PC-3 (cell line): ENCODE results near the gene DNAJB6. TPM values are rescaled to one million over a fixed set of nuclear protein-coding genes. Genes with fewer than 3 reads are reported as not detected.
A peak's percentile ranks its signal among the peaks of the same experiment; 100 is the strongest.

Experiments used
- ATAC-seq: fragments of 200-7000 bp; cut with Tn5 transposase; 2 replicates; pipeline ENCODE4 v1.9.1; 2020; ENCODE audit warnings: mild to moderate bottlenecking, moderate library complexity
- BruUV-seq: library from RNA; stranded (reverse); fragments of 400-500 nt; replicated peaks from 2 replicates; lab custom pipeline; 2021; lab: Mats Ljungman, UMichigan
- CTCF ChIA-PET: fragments of 300-600 bp; sonication (Branson Sonifier 250); formaldehyde crosslinking; loops from one replicate; lab custom pipeline; 2022; ENCODE audit warnings: antibody characterized with exemption; lab: Charles Lee
- POLR2A ChIA-PET: fragments of 300-600 bp; sonication (Branson Sonifier 250); formaldehyde crosslinking; loops from one replicate; lab custom pipeline; 2022; ENCODE audit warnings: antibody characterized with exemption; ENCODE audit not compliant: unreplicated experiment; lab: Charles Lee
- DNase-seq: peaks from one replicate; pipeline ENCODE4 v3.0.0-alpha.2; 2015
- H2AFZ ChIP-seq: fragments of 300-600 bp; sonication (generic); 2 replicates; pipeline ENCODE4 v1.6.0; 2016; ENCODE audit warnings: antibody characterized with exemption, low read length
- H3F3A ChIP-seq: fragments of 300-600 bp; sonication (generic); one replicate; pipeline ENCODE4 v1.6.0; 2017; ENCODE audit warnings: antibody characterized with exemption, low read length, control low read depth, mild to moderate bottlenecking; ENCODE audit not compliant: unreplicated experiment
- H3K27ac ChIP-seq: fragments of 300-600 bp; sonication (generic); 2 replicates; pipeline ENCODE4 v1.5.1; 2016; ENCODE audit warnings: mild to moderate bottlenecking, low read length
- H3K27me3 ChIP-seq: fragments of 300-600 bp; sonication (generic); 2 replicates; pipeline ENCODE4 v1.6.1; 2016; ENCODE audit warnings: low read length, mixed read lengths
- H3K36me3 ChIP-seq: fragments of 300-600 bp; sonication (generic); 2 replicates; pipeline ENCODE4 v1.6.1; 2016; ENCODE audit warnings: low read depth, mixed run types, low read length, mixed read lengths
- H3K4me1 ChIP-seq: fragments of 300-600 bp; sonication (generic); 2 replicates; pipeline ENCODE4 v1.5.1; 2016; ENCODE audit warnings: low read length; ENCODE audit not compliant: insufficient read depth
- H3K4me2 ChIP-seq: fragments of 300-600 bp; sonication (generic); 2 replicates; pipeline ENCODE4 v1.6.0; 2016; ENCODE audit warnings: low read length
- H3K4me3 ChIP-seq: fragments of 300-600 bp; sonication (generic); 2 replicates; pipeline ENCODE4 v1.5.1; 2016; ENCODE audit warnings: mild to moderate bottlenecking, low read length, mixed read lengths
- H3K79me2 ChIP-seq: fragments of 300-600 bp; sonication (generic); 2 replicates; pipeline ENCODE4 v1.6.1; 2017; ENCODE audit warnings: low read length, mixed read lengths
- H3K9ac ChIP-seq: fragments of 300-600 bp; sonication (generic); 2 replicates; pipeline ENCODE4 v1.6.0; 2016; ENCODE audit warnings: mild to moderate bottlenecking, low read length
- H3K9me2 ChIP-seq: fragments of 300-600 bp; sonication (generic); replicated peaks from 2 replicates; pipeline ENCODE4 v1.6.1; 2016; ENCODE audit warnings: mixed run types, low read length, mixed read lengths
- H3K9me3 ChIP-seq: fragments of 300-600 bp; sonication (generic); 2 replicates; pipeline ENCODE4 v1.6.1; 2016; ENCODE audit warnings: low read length, mixed read lengths
- H4K20me1 ChIP-seq: fragments of 300-600 bp; sonication (generic); 2 replicates; pipeline ENCODE4 v1.6.1; 2016; ENCODE audit warnings: low read length, mixed read lengths
- CTCF ChIP-seq: fragments of 300-600 bp; sonication (generic); conservative IDR thresholded peaks from 2 replicates; pipeline ENCODE4 v1.5.1; 2017; ENCODE audit warnings: antibody characterized with exemption, low read depth, mild to moderate bottlenecking, low read length
- EZH2 ChIP-seq: fragments of 300-600 bp; sonication (generic); IDR thresholded peaks from one replicate; pipeline ENCODE4 v1.6.1; 2017; ENCODE audit warnings: antibody characterized with exemption, mild to moderate bottlenecking, low read length; ENCODE audit not compliant: unreplicated experiment
- EZH2phosphoT487 ChIP-seq: fragments of 300-600 bp; sonication (generic); IDR thresholded peaks from 2 replicates; pipeline ENCODE4 v1.6.1; 2018; ENCODE audit warnings: mild to moderate bottlenecking, antibody characterized with exemption, low read length, borderline replicate concordance
- intact Hi-C: fragments of 100-400 bp; cut with micrococcal nuclease; formaldehyde crosslinking; loops from 2 replicates; pipeline ENCODE4 v1.9.0; 2023
- total RNA-seq: library from RNA; depleted of rRNA; stranded (reverse); fragments of >200 nt; gene quantifications from 2 replicates; pipeline ENCODE4 v1.2.3, GENCODE V29; 2014

The DNAJB6 gene
- total RNA-seq, 1 experiment from 2014 or later = 151 TPM

GRCh38 chr7:157358041-157358752, 21.4 kb downstream of the DNAJB6 start:
- peaks cover 98% of the 10 kb centered on the region for H4K20me1 ChIP-seq

GRCh38 chr7:157358753-157359096, 21.9 kb downstream of the DNAJB6 start:
- H3K4me1 ChIP-seq = peaks cover 10% of the 10 kb centered on the region; the same call in 1 of the 2 replicates

More at GRCh38 chr7:157358041-157358752, 21.4 kb downstream of the DNAJB6 start:
- H2AFZ ChIP-seq = no peak overlapping the region
- POLR2A ChIA-PET = no interaction called here
- H3K27ac ChIP-seq = no peak overlapping the region
- peaks cover 50% of the 10 kb centered on the region for H3K36me3 ChIP-seq
- no peaks in the 10 kb centered on the region for H3K9me3 ChIP-seq
- DNase-seq (no peak), ATAC-seq (no peak)
- H3K27me3 ChIP-seq = no peaks in the 10 kb centered on the region
- intact Hi-C loops = no loop called here
- no peak for TF ChIP-seq EZH2
- no peak for TF ChIP-seq EZH2phosphoT487
- TF ChIP-seq CTCF = no peak
- peaks cover 10% of the 10 kb centered on the region; the same call in 1 of the 2 replicates for H3K4me1 ChIP-seq
- H3K79me2 ChIP-seq = peaks cover 100% of the 10 kb centered on the region
- H3K9ac ChIP-seq = no peak overlapping the region
- H3K9me2 ChIP-seq = no peaks in the 10 kb centered on the region
- no peak overlapping the region for H3K4me2 ChIP-seq
- no peak overlapping the region for H3K4me3 ChIP-seq
- no peaks in the 10 kb centered on the region for H3F3A ChIP-seq
- BruUV-seq = no TSS peak
- CTCF ChIA-PET = no interaction called here

More at GRCh38 chr7:157358753-157359096, 21.9 kb downstream of the DNAJB6 start:
- Histone ChIP-seq H3K4me3 (no peak overlapping the region), H3K79me2 (peaks cover 100% of the 10 kb centered on the region), H3K9me2 (no peaks in the 10 kb centered on the region), H3K27ac (no peak overlapping the region), H4K20me1 (peaks cover 98% of the 10 kb centered on the region), H3K36me3 (peaks cover 55% of the 10 kb centered on the region), H3K9me3 (no peaks in the 10 kb centered on the region), H3K27me3 (no peaks in the 10 kb centered on the region), H3K4me2 (no peak overlapping the region), H3K9ac (no peak overlapping the region), H3F3A (no peaks in the 10 kb centered on the region), H2AFZ (no peak overlapping the region)
- POLR2A ChIA-PET = no interaction called here
- ATAC-seq = no peak
- no peak for TF ChIP-seq CTCF
- no peak for TF ChIP-seq EZH2
- no peak for TF ChIP-seq EZH2phosphoT487
- CTCF ChIA-PET = no interaction called here
- intact Hi-C loops = no loop called here
- TSS peak; percentile 27 for BruUV-seq
- no peak for DNase-seq
